OCI-LY1 (cell line): ENCODE measurements around the gene EXOC6B.

Source experiments
- H2AFZ ChIP-seq: fragments of 200-600 bp; sonication (generic), shearing (Covaris generic); 2 replicates; pipeline ENCODE4 v1.6.0; 2014; ENCODE audit warnings: antibody characterized with exemption, mild to moderate bottlenecking, low read length
- H3F3A ChIP-seq: fragments of 200-600 bp; sonication (generic), shearing (Covaris generic); 2 replicates; pipeline ENCODE4 v1.6.0; 2014; ENCODE audit warnings: mild to moderate bottlenecking, antibody characterized with exemption, low read length, moderate library complexity; ENCODE audit not compliant: insufficient read depth
- H3K27ac ChIP-seq: fragments of 200-600 bp; sonication (generic); 2 replicates; pipeline ENCODE4 v1.5.1; 2014; ENCODE audit warnings: low read length, mixed run types, mild to moderate bottlenecking, low read depth; ENCODE audit not compliant: poor library complexity, severe bottlenecking
- H3K27me3 ChIP-seq: fragments of 200-600 bp; sonication (generic); 2 replicates; pipeline ENCODE4 v1.6.0; 2014; ENCODE audit warnings: antibody characterized with exemption, mild to moderate bottlenecking, low read length, moderate library complexity; ENCODE audit not compliant: insufficient read depth
- H3K36me3 ChIP-seq: fragments of 200-600 bp; sonication (generic); 2 replicates; pipeline ENCODE4 v1.6.1; 2014; ENCODE audit warnings: mild to moderate bottlenecking, antibody characterized with exemption, low read length, moderate library complexity, mixed read lengths; ENCODE audit not compliant: insufficient read depth
- H3K4me1 ChIP-seq: fragments of 200-600 bp; sonication (generic); 2 replicates; pipeline ENCODE4 v1.5.1; 2014; ENCODE audit warnings: mild to moderate bottlenecking, low read length, moderate library complexity; ENCODE audit not compliant: insufficient read depth, severe bottlenecking
- H3K4me2 ChIP-seq: fragments of 200-600 bp; sonication (generic), shearing (Covaris generic); 2 replicates; pipeline ENCODE4 v1.6.1; 2014; ENCODE audit warnings: low read length
- H3K4me3 ChIP-seq: fragments of 200-600 bp; sonication (generic); 2 replicates; pipeline ENCODE4 v1.5.1; 2014; ENCODE audit warnings: low read length, low read depth, mild to moderate bottlenecking, mixed read lengths; ENCODE audit not compliant: poor library complexity, severe bottlenecking
- H3K79me2 ChIP-seq: fragments of 200-600 bp; shearing (Covaris generic); 2 replicates; pipeline ENCODE4 v1.6.1; 2016; ENCODE audit warnings: mixed run types, low read length, mixed read lengths; ENCODE audit not compliant: insufficient read depth
- H3K9ac ChIP-seq: fragments of 200-600 bp; sonication (generic), shearing (Covaris generic); 2 replicates; pipeline ENCODE4 v1.6.1; 2014; ENCODE audit warnings: mild to moderate bottlenecking, low read length, mixed read lengths
- H3K9me2 ChIP-seq: fragments of 200-600 bp; sonication (generic), shearing (Covaris generic); 2 replicates; pipeline ENCODE4 v1.6.1; 2014; ENCODE audit warnings: low read depth, mild to moderate bottlenecking, low read length, mixed read lengths
- H3K9me3 ChIP-seq: fragments of 200-600 bp; shearing (Covaris generic); 2 replicates; pipeline ENCODE4 v1.6.1; 2014; ENCODE audit warnings: low read length, mixed read lengths
- H4K20me1 ChIP-seq: fragments of 200-600 bp; sonication (generic), shearing (Covaris generic); 2 replicates; pipeline ENCODE4 v1.6.0; 2016; ENCODE audit warnings: mild to moderate bottlenecking, low read length; ENCODE audit not compliant: insufficient read depth
- EZH2 ChIP-seq: fragments of 200-600 bp; sonication (generic), shearing (Covaris generic); IDR thresholded peaks from 2 replicates; pipeline ENCODE4 v1.8.0; 2017; ENCODE audit warnings: borderline replicate concordance, mixed run types, mild to moderate bottlenecking, antibody characterized with exemption, low read length, moderate library complexity, mixed read lengths
- TF ChIP-seq, protein P1 (sequence below): fragments of 200-600 bp; sonication (generic), shearing (Covaris generic); IDR thresholded peaks from 2 replicates; pipeline ENCODE4 v1.5.1; 2017; ENCODE audit warnings: mild to moderate bottlenecking, antibody characterized with exemption, low read length, moderate library complexity, mixed read lengths

The EXOC6B gene

DNA sequence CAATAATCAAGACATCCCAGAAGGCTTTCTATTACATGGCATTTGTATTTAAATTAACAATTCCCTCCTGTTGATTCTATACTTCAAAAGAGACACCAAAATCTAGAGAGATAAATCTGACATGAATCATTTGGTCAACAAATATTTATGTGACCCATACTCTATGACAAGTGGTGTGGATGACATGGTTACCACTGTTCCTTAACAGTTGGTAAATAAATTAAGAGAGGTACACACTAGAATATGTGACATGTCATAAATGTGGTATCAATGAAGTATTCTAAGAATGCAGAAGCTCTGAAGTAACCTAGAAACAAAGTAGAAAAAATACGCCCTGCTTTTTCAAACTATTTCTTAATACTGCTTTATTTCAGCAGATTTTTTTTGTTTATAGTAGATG is 255.4 kb downstream of the EXOC6B start:
- Histone ChIP-seq H4K20me1 (no peaks in the 10 kb centered on the region), H2AFZ (no peak overlapping the region), H3F3A (no peaks in the 10 kb centered on the region), H3K9me3 (no peaks in the 10 kb centered on the region), H3K27me3 (no peaks in the 10 kb centered on the region), H3K4me3 (no peak overlapping the region), H3K36me3 (no peaks in the 10 kb centered on the region), H3K79me2 (no peaks in the 10 kb centered on the region), H3K9me2 (no peaks in the 10 kb centered on the region), H3K4me1 (no peaks in the 10 kb centered on the region), H3K27ac (no peak overlapping the region), H3K9ac (no peak overlapping the region), H3K4me2 (no peak overlapping the region)
- TF ChIP-seq EZH2 = no peak
- TF ChIP-seq, protein P1, sequence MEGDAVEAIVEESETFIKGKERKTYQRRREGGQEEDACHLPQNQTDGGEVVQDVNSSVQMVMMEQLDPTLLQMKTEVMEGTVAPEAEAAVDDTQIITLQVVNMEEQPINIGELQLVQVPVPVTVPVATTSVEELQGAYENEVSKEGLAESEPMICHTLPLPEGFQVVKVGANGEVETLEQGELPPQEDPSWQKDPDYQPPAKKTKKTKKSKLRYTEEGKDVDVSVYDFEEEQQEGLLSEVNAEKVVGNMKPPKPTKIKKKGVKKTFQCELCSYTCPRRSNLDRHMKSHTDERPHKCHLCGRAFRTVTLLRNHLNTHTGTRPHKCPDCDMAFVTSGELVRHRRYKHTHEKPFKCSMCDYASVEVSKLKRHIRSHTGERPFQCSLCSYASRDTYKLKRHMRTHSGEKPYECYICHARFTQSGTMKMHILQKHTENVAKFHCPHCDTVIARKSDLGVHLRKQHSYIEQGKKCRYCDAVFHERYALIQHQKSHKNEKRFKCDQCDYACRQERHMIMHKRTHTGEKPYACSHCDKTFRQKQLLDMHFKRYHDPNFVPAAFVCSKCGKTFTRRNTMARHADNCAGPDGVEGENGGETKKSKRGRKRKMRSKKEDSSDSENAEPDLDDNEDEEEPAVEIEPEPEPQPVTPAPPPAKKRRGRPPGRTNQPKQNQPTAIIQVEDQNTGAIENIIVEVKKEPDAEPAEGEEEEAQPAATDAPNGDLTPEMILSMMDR = no peak

- no peaks in the 10 kb centered on the region for H3K4me1 ChIP-seq
- H3K4me3 ChIP-seq = no peak overlapping the region
- TF ChIP-seq, protein P1 = no peak
- no peak for TF ChIP-seq EZH2
- H3K4me2 ChIP-seq = no peak overlapping the region
- H2AFZ ChIP-seq = no peak overlapping the region
- H3K27ac ChIP-seq = no peak overlapping the region
- no peaks in the 10 kb centered on the region for H3K36me3 ChIP-seq
- H3F3A ChIP-seq = no peaks in the 10 kb centered on the region
- H3K9me3 ChIP-seq = no peaks in the 10 kb centered on the region
- H3K27me3 ChIP-seq = no peaks in the 10 kb centered on the region
- H3K79me2 ChIP-seq = no peaks in the 10 kb centered on the region
- no peaks in the 10 kb centered on the region for H4K20me1 ChIP-seq
- no peak overlapping the region for H3K9ac ChIP-seq
- H3K9me2 ChIP-seq = no peaks in the 10 kb centered on the region
Measured at GRCh38 chr2:72562451-72563153, 263.2 kb downstream of the EXOC6B start.

DNA sequence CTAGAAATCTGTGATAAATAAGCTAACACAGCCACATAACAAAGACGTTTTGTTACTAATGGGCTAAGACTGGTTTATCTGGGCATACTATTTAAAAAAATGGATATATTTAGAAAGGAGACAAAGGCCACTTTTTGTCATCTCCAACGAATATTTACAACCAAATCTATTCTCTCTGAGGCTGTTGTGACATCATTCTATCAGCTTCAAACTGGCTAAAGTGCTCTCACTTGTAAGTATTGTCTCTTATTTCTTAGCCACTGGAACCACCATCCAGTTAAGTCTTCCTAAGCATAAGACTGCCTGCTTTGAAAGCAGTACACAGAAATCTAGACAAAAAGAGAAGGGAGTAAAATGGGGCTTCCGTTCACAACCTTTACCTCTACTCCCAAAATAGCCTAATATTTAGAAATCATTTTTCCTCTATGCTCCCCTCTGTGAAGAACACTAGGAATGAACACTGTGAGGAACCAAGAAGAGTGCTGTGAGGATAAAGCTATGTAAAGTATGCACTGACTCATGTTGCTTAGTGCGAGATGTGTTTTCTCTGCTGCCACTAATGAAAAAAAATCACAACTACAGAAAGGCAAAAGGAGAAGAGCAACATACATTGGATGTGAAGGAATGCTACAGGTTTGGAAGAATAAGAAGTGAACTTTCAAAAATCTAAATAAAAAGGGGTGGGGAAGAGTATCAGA is 264.1 kb downstream of the EXOC6B start:
- no peak overlapping the region for H2AFZ ChIP-seq
- no peaks in the 10 kb centered on the region for H3K9me2 ChIP-seq
- TF ChIP-seq EZH2 = no peak
- TF ChIP-seq, protein P1 = no peak
- H3K27ac ChIP-seq = no peak overlapping the region
- H3K36me3 ChIP-seq = no peaks in the 10 kb centered on the region
- H3K9ac ChIP-seq = no peak overlapping the region
- no peaks in the 10 kb centered on the region for H3K27me3 ChIP-seq
- H3K4me2 ChIP-seq = no peak overlapping the region
- H3K4me1 ChIP-seq = no peaks in the 10 kb centered on the region
- H4K20me1 ChIP-seq = no peaks in the 10 kb centered on the region
- no peaks in the 10 kb centered on the region for H3F3A ChIP-seq
- no peak overlapping the region for H3K4me3 ChIP-seq
- no peaks in the 10 kb centered on the region for H3K9me3 ChIP-seq
- H3K79me2 ChIP-seq = no peaks in the 10 kb centered on the region
